ENCODE results near the gene ZNF672. TPM values are rescaled to one million over a fixed set of nuclear protein-coding genes. Genes with fewer than 3 reads are reported as not detected.

The ZNF672 gene
- total and polyA plus RNA-seq, 7 donors, result 25.3 to 57.0 (median 47.3) TPM

GRCh38 chr1:248871837-248872401, 33.9 kb downstream of the ZNF672 start:
- H3K4me3 ChIP-seq, result peak overlapping the region; percentile 78
- WGBS, 3 donors, result 95 to 99% (median 98%) methylated on average over 3 of the region's 3 CpGs

GRCh38 chr1:248872752-248873408, 34.9 kb downstream of the ZNF672 start:
- no peak for TF ChIP-seq CTCF (IDR thresholded peaks at IDR 0.05)
- intact Hi-C loops (cut with DNase I), result no loop called here
- Histone ChIP-seq H3K27ac (peak overlapping the region; percentile 95), H3K36me3 (ENCODE audit: insufficient read depth in 1 of 2, low read depth in 1 of 2) (no peaks in the 10 kb centered on the region), H3K4me3 (peak overlapping the region; percentile 78), H3K27me3 (ENCODE audit: insufficient read depth in 3 of 3, low read length in 2 of 3) (no peaks in the 10 kb centered on the region), H3K9me3 (no peaks in the 10 kb centered on the region), H3K4me1 (no peaks in the 10 kb centered on the region)
- DNase-seq (peak; percentile 60 to 76), ATAC-seq (peak; percentile 69 to 74 (median 71))
- 3% methylated on average over 31 of the region's 31 CpGs for WGBS, 3 donors

More at GRCh38 chr1:248871837-248872401, 33.9 kb downstream of the ZNF672 start:
- DNase-seq (no peak), ATAC-seq (no peak)
- H3K27ac ChIP-seq, result peak overlapping the region; percentile 95
- intact Hi-C loops (cut with DNase I), result no loop called here
- no peak for TF ChIP-seq CTCF (IDR thresholded peaks at IDR 0.05)
- H3K36me3 ChIP-seq (ENCODE audit: insufficient read depth in 1 of 2, low read depth in 1 of 2), result no peaks in the 10 kb centered on the region
- H3K4me1 ChIP-seq, result no peaks in the 10 kb centered on the region
- no peaks in the 10 kb centered on the region for H3K9me3 ChIP-seq
- H3K27me3 ChIP-seq (ENCODE audit: insufficient read depth in 3 of 3, low read length in 2 of 3), result peaks cover 0 to 2% (median 0%) of the 10 kb centered on the region in 3 donors

GRCh38 chr1:248873409-248873992, 35.5 kb downstream of the ZNF672 start:
- no peaks in the 10 kb centered on the region for H3K27me3 ChIP-seq (ENCODE audit: insufficient read depth in 3 of 3, low read length in 2 of 3)
- H3K4me3 ChIP-seq, result peak overlapping the region; percentile 78
- intact Hi-C loops (cut with DNase I), result no loop called here
- H3K9me3 ChIP-seq, result no peaks in the 10 kb centered on the region
- H3K4me1 ChIP-seq, result no peaks in the 10 kb centered on the region
- TF ChIP-seq CTCF (IDR thresholded peaks at IDR 0.05), result no peak
- peak overlapping the region; percentile 95 for H3K27ac ChIP-seq
- DNase-seq, result peak; percentile 92 to 96
- 0 to 1% (median 0%) methylated on average over 41 of the region's 41 CpGs for WGBS, 3 donors
- H3K36me3 ChIP-seq (ENCODE audit: insufficient read depth in 1 of 2, low read depth in 1 of 2), result no peaks in the 10 kb centered on the region
- peak; percentile 90 to 92 (median 92) for ATAC-seq

GRCh38 chr1:248873993-248874533, 36.0 kb downstream of the ZNF672 start:
- no peak for TF ChIP-seq CTCF (IDR thresholded peaks at IDR 0.05)
- Histone ChIP-seq H3K27ac (peak overlapping the region; percentile 95), H3K27me3 (ENCODE audit: insufficient read depth in 3 of 3, low read length in 2 of 3) (no peaks in the 10 kb centered on the region), H3K4me3 (peak overlapping the region; percentile 78), H3K9me3 (no peaks in the 10 kb centered on the region), H3K36me3 (ENCODE audit: insufficient read depth in 1 of 2, low read depth in 1 of 2) (no peaks in the 10 kb centered on the region), H3K4me1 (no peaks in the 10 kb centered on the region)
- DNase-seq, result peak; percentile 75 to 87
- intact Hi-C loops (cut with DNase I), result loop anchor here in 1 of 2 donors (2.0 kb wide), 1 partner anchor 31 kb away; no protein-coding TSS in a partner anchor
- WGBS, 3 donors, result 3 to 4% (median 3%) methylated on average over 23 of the region's 23 CpGs
- ATAC-seq, result peak; percentile 67 to 82 (median 78)
